ENCODE measurements around the gene PRKAA2. TPM values are rescaled to one million over a fixed set of nuclear protein-coding genes. Genes with fewer than 3 reads are reported as not detected.

PRKAA2 gene
- total RNA-seq, 2 experiments from 2014 or later: not detected

DNA sequence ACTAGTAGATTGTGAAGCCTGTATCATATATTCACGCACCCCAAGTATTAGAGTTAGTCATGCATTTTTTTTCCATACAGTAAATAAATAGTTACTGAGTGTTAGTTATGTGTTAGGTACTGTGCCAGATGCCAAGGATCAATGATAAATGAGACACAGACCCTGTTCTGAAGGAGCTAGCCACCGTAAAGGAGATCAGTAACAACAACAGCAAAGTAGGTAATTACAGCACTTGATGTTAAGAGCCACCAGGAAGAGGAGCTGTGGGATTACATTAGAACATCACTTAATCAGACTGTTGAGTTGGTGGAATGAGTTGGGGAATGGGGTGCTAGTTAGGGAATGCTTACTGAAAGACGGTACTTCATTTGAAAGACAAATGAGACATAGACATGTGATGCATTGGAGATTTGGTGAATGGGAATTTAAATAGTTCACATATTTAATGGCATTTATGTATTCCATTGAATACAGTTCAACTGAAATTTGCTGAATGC is 21.0 kb downstream of the PRKAA2 start:
- no peak for DNase-seq
- no peaks in the 10 kb centered on the region for H3K9me3 Mint-ChIP-seq
- no peak overlapping the region for H3K27ac Mint-ChIP-seq
- no peak overlapping the region for H3K4me3 Mint-ChIP-seq
- H3K4me1 Mint-ChIP-seq: no peaks in the 10 kb centered on the region
- CTCF ChIA-PET: no interaction called here
- POLR2A ChIA-PET: no interaction called here
- no peaks in the 10 kb centered on the region for H3K36me3 Mint-ChIP-seq (ENCODE audit: low read depth)
- peaks cover 3% of the 10 kb centered on the region for H3K27me3 Mint-ChIP-seq

DNA sequence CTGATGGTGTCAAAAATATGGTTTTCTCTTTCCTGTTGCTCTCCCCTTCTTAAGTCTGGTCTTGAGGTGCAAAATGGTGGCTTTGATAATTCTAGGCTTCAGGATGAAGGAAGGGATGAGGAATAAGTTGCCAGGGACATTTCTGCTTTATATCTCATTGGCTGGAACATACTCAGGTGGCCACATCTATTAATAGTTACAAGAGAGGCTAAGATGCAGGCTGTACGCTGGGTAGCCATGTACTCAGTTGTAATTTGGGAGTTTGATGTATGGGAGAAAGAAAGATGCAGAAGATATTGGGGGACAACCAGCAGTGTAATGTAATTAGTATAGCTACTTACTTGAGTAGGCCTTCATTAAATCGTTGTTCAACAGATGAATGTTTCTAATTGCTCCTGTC is 25.2 kb downstream of the PRKAA2 start:
- Mint-ChIP-seq H3K36me3 (ENCODE audit: low read depth) (no peaks in the 10 kb centered on the region), H3K9me3 (no peaks in the 10 kb centered on the region), H3K27ac (no peak overlapping the region), H3K4me1 (no peaks in the 10 kb centered on the region), H3K27me3 (peaks cover 5% of the 10 kb centered on the region), H3K4me3 (no peak overlapping the region)
- no peak for DNase-seq
- CTCF ChIA-PET: no interaction called here
- POLR2A ChIA-PET: no interaction called here

DNA sequence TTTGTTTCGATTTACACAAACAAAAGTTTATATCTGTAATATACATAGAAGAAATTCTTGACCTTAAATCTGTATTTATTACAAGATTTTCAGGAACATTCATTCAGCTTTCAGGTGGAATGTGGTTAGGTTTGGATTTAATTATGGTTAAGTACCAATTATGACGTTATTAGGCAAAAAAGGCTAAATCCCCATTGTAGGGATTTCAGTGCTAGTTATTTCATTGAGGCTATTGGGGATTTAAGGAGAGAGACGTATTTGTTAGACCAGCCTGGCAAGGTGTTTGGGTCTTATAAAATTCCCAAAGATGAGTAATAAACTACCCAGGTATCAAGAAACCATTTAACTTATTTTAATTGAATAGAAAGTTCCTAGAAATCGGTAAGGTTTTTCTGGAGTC is 26.0 kb downstream of the PRKAA2 start:
- no peak for DNase-seq
- Mint-ChIP-seq H3K27ac (no peak overlapping the region), H3K9me3 (no peaks in the 10 kb centered on the region), H3K4me1 (no peaks in the 10 kb centered on the region), H3K4me3 (no peak overlapping the region), H3K27me3 (peaks cover 5% of the 10 kb centered on the region), H3K36me3 (ENCODE audit: low read depth) (no peaks in the 10 kb centered on the region)
- ChIA-PET POLR2A (no interaction called here), CTCF (no interaction called here)

DNA sequence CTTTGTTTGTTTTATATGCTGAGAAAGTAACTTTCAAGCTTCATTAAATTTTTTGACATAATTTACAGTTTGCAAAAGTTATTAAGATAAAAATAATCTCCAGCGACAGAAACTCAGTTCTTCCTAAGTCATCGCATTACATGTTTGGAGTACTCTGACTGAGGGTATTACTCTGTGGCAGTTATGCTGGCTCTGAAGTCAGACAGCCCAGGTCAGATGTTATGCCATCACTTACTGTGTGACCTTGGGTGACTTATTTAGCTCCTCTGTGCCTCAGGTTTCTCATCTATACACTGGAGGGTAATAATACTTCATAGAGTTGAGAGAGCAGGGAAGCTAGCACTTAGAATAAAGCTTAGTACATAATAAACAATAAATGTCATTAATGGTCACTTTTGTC is 26.4 kb downstream of the PRKAA2 start:
- Mint-ChIP-seq H3K27ac (no peak overlapping the region), H3K9me3 (no peaks in the 10 kb centered on the region), H3K36me3 (ENCODE audit: low read depth) (no peaks in the 10 kb centered on the region), H3K27me3 (peaks cover 5% of the 10 kb centered on the region), H3K4me1 (no peaks in the 10 kb centered on the region), H3K4me3 (no peak overlapping the region)
- POLR2A ChIA-PET: no interaction called here
- CTCF ChIA-PET: interaction anchor here (0.5 kb wide), 1 partner anchor 767 kb away, joined by 3 read pairs; no protein-coding TSS in a partner anchor
- no peak for DNase-seq

DNA sequence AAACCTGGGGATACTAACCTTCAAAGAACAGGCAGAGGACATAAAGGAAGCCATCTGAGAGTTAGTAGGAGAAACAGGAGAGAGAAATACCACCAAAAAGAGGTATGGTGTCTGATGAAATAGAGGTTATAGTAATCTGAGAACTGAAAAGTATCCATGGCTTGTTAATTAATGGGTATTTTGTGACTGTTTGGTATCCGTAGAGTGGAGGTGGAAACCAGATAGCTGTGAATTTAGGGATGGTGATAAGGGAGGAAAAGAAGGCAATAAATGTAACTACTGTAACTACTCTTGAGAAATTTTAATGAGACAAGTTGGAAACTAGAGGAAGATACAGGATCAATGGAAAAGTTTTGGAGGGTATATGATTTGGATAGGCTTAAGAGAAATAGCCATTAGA is 27.5 kb downstream of the PRKAA2 start:
- H3K9me3 Mint-ChIP-seq: no peaks in the 10 kb centered on the region
- ChIA-PET CTCF (no interaction called here), POLR2A (no interaction called here)
- peaks cover 5% of the 10 kb centered on the region for H3K27me3 Mint-ChIP-seq
- no peaks in the 10 kb centered on the region for H3K36me3 Mint-ChIP-seq (ENCODE audit: low read depth)
- no peak for DNase-seq
- no peak overlapping the region for H3K27ac Mint-ChIP-seq
- no peak overlapping the region for H3K4me3 Mint-ChIP-seq
- H3K4me1 Mint-ChIP-seq: no peaks in the 10 kb centered on the region

DNA sequence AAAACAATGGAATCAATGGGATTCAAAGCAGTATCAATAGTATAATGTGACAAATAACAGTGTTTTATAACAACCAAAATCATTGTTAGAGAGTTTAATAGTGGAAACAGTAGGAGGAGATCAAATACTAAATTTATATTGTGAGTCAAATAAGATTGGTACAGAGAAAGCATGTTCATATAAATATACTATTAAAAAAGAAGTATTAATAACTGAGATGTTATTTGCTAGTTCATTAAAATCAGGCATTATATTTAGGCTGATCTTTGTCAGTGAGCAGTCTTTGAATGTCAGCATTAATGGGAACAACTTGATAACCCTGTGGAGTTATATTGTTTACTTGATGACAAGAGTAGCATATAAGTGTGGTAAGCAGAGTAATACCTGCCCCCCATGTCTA is 30.6 kb downstream of the PRKAA2 start:
- no peaks in the 10 kb centered on the region for H3K4me1 Mint-ChIP-seq
- POLR2A ChIA-PET: no interaction called here
- no peaks in the 10 kb centered on the region for H3K9me3 Mint-ChIP-seq
- no peak overlapping the region for H3K4me3 Mint-ChIP-seq
- H3K36me3 Mint-ChIP-seq (ENCODE audit: low read depth): no peaks in the 10 kb centered on the region
- no peak for DNase-seq
- CTCF ChIA-PET: no interaction called here
- no peak overlapping the region for H3K27ac Mint-ChIP-seq
- peaks cover 2% of the 10 kb centered on the region for H3K27me3 Mint-ChIP-seq

DNA sequence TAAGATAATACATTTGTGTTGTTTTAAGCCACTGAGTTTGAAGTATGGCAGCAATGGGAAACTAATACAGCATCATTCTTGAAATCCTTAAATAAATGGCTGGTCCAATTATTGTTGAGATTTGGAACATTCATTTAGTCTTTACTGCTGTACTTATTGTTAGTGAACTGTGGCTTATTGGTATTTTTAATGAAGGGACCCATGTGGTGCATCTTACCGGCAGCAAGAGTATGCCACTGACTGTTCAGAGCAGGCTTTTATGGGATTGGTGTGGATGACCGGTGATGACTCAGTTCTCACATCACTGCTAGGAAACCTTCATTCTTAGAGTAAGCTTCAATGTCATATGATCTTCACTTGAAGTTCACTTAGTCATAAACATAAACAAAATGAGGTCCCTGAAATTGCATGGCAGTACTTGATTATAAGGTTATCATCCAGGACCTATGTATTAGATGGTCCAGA is 31.5 kb downstream of the PRKAA2 start:
- POLR2A ChIA-PET: no interaction called here
- no peak overlapping the region for H3K27ac Mint-ChIP-seq
- H3K4me3 Mint-ChIP-seq: no peak overlapping the region
- H3K4me1 Mint-ChIP-seq: no peaks in the 10 kb centered on the region
- H3K36me3 Mint-ChIP-seq (ENCODE audit: low read depth): no peaks in the 10 kb centered on the region
- H3K27me3 Mint-ChIP-seq: peaks cover 2% of the 10 kb centered on the region
- CTCF ChIA-PET: no interaction called here
- H3K9me3 Mint-ChIP-seq: no peaks in the 10 kb centered on the region
- no peak for DNase-seq

DNA sequence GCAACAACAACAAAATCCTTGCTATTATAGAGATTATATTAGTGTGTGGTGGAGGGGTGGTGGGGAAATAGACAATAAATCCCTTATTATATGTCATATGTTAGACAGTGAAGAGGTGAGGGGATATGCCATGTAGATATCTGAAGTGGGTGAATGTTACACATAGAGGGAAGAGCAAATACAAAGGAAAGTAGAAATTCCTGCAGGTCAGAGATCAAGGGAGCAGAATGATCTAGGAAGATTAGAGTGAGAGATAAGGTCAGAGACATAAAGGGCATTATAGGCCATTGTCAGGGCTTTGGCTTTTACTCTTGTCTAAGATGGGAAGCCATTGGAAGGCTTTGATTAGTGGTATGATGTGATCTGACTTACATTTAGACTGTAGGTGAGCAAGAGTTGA is 38.5 kb downstream of the PRKAA2 start:
- H3K36me3 Mint-ChIP-seq (ENCODE audit: low read depth): no peaks in the 10 kb centered on the region
- POLR2A ChIA-PET: no interaction called here
- H3K27ac Mint-ChIP-seq: no peak overlapping the region
- no peaks in the 10 kb centered on the region for H3K4me1 Mint-ChIP-seq
- DNase-seq: no peak
- H3K9me3 Mint-ChIP-seq: peaks cover 2% of the 10 kb centered on the region
- H3K27me3 Mint-ChIP-seq: no peaks in the 10 kb centered on the region
- CTCF ChIA-PET: no interaction called here
- no peak overlapping the region for H3K4me3 Mint-ChIP-seq

DNA sequence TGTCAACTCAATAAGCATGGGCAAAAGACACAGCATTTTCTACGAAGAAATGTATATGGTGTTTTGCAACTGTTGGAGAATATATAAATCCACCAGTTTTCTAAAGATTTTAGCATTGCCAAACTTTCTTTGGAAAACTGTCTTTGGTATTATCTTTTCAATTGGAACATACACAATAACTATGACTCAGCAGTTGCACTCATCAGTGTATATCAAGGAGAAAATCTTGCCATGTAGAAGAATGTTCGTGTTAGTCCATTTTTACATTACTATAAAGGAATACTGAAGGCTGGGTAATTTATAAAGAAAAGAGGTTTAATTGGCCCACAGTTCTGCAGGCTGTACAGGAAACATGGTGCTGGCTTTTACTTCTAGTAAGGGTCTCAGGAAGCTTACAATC is 41.1 kb downstream of the PRKAA2 start:
- peaks cover 2% of the 10 kb centered on the region for H3K9me3 Mint-ChIP-seq
- no peaks in the 10 kb centered on the region for H3K4me1 Mint-ChIP-seq
- no peak for DNase-seq
- H3K27me3 Mint-ChIP-seq: no peaks in the 10 kb centered on the region
- ChIA-PET POLR2A (no interaction called here), CTCF (no interaction called here)
- no peak overlapping the region for H3K4me3 Mint-ChIP-seq
- no peak overlapping the region for H3K27ac Mint-ChIP-seq
- H3K36me3 Mint-ChIP-seq (ENCODE audit: low read depth): no peaks in the 10 kb centered on the region

DNA sequence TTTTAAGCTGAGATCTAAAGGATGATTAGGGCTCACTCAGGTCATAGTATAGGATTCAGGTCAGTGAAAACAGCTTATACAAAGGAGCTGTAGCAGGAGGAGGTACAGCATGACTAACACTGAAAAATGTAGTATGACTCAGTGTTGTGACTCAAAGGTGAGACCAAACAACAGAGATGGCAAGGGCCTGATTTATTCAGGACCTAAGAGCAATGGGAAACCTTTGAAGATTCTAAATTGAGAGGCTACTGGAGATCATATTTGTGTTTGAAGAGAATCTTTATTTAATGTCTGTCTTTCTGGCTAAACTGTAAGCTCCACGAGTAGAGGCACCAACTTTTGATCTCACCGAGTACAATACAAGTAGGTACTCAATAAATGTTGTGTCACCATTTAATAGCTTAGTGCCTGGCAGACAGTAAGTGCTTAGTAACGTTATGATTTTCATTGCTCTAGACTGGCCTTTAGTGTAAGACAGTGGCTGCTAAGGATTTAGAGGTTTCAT is 43.5 kb downstream of the PRKAA2 start:
- DNase-seq: no peak
- Mint-ChIP-seq H3K36me3 (ENCODE audit: low read depth) (no peaks in the 10 kb centered on the region), H3K27me3 (no peaks in the 10 kb centered on the region), H3K9me3 (peaks cover 2% of the 10 kb centered on the region), H3K27ac (no peak overlapping the region), H3K4me3 (no peak overlapping the region), H3K4me1 (no peaks in the 10 kb centered on the region)
- ChIA-PET CTCF (no interaction called here), POLR2A (no interaction called here)

DNA sequence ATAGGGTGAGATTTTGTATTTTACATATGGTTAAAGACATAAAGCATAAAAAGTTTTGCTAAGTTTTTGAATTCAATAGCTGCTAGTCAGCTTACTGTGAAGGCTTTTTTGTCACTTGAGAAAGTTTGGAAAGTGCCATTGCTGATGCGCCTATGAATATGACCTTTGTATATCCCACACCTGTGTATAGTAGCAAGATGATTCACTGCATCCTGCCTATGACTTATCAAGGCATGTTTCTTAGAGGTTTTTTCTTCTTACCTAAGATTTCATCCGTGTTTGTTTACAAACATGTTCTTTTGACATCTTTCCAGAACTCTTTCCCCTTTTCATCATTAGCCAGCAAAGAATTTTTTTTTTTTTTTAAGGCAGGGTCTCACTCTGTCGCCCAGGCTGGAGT is 51.5 kb downstream of the PRKAA2 start:
- H3K27me3 Mint-ChIP-seq: peaks cover 2% of the 10 kb centered on the region
- no peak overlapping the region for H3K27ac Mint-ChIP-seq
- no peak overlapping the region for H3K4me3 Mint-ChIP-seq
- ChIA-PET CTCF (no interaction called here), POLR2A (no interaction called here)
- H3K4me1 Mint-ChIP-seq: no peaks in the 10 kb centered on the region
- no peaks in the 10 kb centered on the region for H3K36me3 Mint-ChIP-seq (ENCODE audit: low read depth)
- DNase-seq: no peak
- no peaks in the 10 kb centered on the region for H3K9me3 Mint-ChIP-seq

DNA sequence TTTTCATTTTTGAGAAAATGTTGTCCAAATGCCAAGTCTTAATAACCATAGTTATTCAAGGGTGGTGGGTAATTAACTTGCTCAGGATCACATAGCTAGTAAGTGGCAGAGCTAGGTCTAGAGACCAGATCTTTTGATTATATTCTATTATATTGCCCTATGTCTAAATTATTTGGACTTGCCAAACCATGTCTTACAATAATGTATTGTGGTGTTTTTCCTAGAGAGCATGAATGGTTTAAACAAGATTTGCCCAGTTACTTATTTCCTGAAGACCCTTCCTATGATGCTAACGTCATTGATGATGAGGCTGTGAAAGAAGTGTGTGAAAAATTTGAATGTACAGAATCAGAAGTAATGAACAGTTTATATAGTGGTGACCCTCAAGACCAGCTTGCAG is 58.6 kb downstream of the PRKAA2 start:
- ChIA-PET POLR2A (no interaction called here), CTCF (no interaction called here)
- no peak overlapping the region for H3K27ac Mint-ChIP-seq
- peaks cover 6% of the 10 kb centered on the region for H3K27me3 Mint-ChIP-seq
- H3K4me3 Mint-ChIP-seq: no peak overlapping the region
- H3K9me3 Mint-ChIP-seq: no peaks in the 10 kb centered on the region
- no peaks in the 10 kb centered on the region for H3K4me1 Mint-ChIP-seq
- no peaks in the 10 kb centered on the region for H3K36me3 Mint-ChIP-seq (ENCODE audit: low read depth)
- no peak for DNase-seq

DNA sequence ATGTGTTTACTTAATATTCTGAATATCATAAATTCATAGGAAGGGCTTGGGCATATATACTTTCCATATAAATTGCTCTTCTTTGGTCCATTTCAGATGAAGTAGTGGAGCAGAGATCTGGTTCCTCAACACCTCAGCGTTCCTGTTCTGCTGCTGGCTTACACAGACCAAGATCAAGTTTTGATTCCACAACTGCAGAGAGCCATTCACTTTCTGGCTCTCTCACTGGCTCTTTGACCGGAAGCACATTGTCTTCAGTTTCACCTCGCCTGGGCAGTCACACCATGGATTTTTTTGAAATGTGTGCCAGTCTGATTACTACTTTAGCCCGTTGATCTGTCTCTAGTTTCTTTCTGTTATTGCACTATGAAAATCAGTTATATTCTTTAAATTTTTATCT is 62.3 kb downstream of the PRKAA2 start:
- POLR2A ChIA-PET: no interaction called here
- CTCF ChIA-PET: no interaction called here
- no peak overlapping the region for H3K4me3 Mint-ChIP-seq
- H3K36me3 Mint-ChIP-seq (ENCODE audit: low read depth): no peaks in the 10 kb centered on the region
- DNase-seq: no peak
- no peak overlapping the region for H3K27ac Mint-ChIP-seq
- H3K9me3 Mint-ChIP-seq: no peaks in the 10 kb centered on the region
- H3K27me3 Mint-ChIP-seq: peaks cover 12% of the 10 kb centered on the region
- H3K4me1 Mint-ChIP-seq: no peaks in the 10 kb centered on the region

DNA sequence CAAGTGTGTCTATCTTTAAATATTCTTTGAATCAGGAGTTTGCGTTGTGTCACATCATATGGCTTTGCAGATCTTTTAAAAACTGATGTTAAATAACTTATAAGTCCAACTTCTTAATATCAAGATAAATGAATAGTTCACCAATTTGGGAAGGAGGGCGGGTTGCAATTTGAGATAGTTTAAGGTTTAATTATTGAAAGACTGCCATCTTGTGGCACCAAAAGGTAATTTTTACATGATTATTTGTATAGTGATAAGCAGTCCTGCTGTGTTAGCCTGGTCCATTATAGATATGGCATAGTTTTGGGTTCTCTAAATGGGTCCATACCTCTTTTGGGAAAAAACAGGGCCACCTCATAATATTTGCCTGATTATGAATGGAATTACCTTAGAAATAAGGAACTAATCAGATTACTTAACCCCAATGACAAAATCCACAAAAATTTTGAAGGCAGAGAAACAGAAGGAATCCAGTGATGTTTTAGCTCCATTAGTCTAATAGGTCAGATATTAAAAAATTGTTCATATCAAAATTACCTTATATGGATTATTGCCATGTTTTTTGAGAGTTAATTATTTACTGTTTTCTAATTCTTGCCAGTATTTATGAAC is 64.3 kb downstream of the PRKAA2 start:
- no peak overlapping the region for H3K4me3 Mint-ChIP-seq
- no peaks in the 10 kb centered on the region for H3K36me3 Mint-ChIP-seq (ENCODE audit: low read depth)
- no peaks in the 10 kb centered on the region for H3K9me3 Mint-ChIP-seq
- no peaks in the 10 kb centered on the region for H3K4me1 Mint-ChIP-seq
- POLR2A ChIA-PET: no interaction called here
- H3K27ac Mint-ChIP-seq: no peak overlapping the region
- peaks cover 14% of the 10 kb centered on the region for H3K27me3 Mint-ChIP-seq
- CTCF ChIA-PET: no interaction called here
- peak; percentile 8 for DNase-seq

Measured in activated CD4-positive, alpha-beta T cell treated with anti-CD3 and anti-CD28 coated beads, Interleukin-2, amount 10 ng/mL, durations not matched to agents 7 days and 5 days (primary cell).